Sigmoid colon (tissue), 7 donors: ENCODE data around the gene HAX1. TPM values are rescaled to one million over a fixed set of nuclear protein-coding genes. Genes with fewer than 3 reads are reported as not detected.

Experiments
- DNase-seq: peaks from one replicate; pipeline ENCODE4 v3.0.0-alpha.2; 2019
- H3K27ac ChIP-seq, 4 donors: fragments of 200-600 bp; sonication (generic); one replicate each; pipeline ENCODE4 v1.5.1; 2016 to 2019; ENCODE audit warnings: mild to moderate bottlenecking in 1 of 4
- H3K27me3 ChIP-seq, 3 donors: fragments of 200-600 bp; sonication (generic); one replicate each; pipeline ENCODE4 v1.5.1; 2019; ENCODE audit warnings: mild to moderate bottlenecking in 1 of 3
- H3K36me3 ChIP-seq, 4 donors: fragments of 200-600 bp; sonication (generic); one replicate each; pipeline ENCODE4 v1.5.1; 2016 to 2019
- H3K4me1 ChIP-seq, 4 donors: fragments of 200-600 bp; sonication (generic); one replicate each; pipeline ENCODE4 v1.5.1; 2017 to 2019
- H3K4me3 ChIP-seq, 4 donors: fragments of 200-600 bp; sonication (generic); one replicate each; pipeline ENCODE4 v1.5.1; 2017 to 2019; ENCODE audit warnings: mild to moderate bottlenecking in 2 of 4, moderate library complexity in 1 of 4
- H3K9me3 ChIP-seq, 4 donors: fragments of 200-600 bp in 3 of 4; sonication (generic) in 3 of 4; one replicate each; pipeline versions ENCODE4 v1.5.1 to v1.6.1; 2013 to 2019
- EP300 ChIP-seq, 4 donors: sonication (generic); formaldehyde crosslinking; IDR thresholded peaks; one replicate each; pipeline ENCODE4 v1.6.1; 2017; ENCODE audit warnings: antibody characterized with exemption in 4 of 4
- POLR2A ChIP-seq, 2 donors: fragments of 450-650 bp; IDR thresholded peaks; one replicate each; pipeline ENCODE4 v1.6.1; 2016; ENCODE audit warnings: antibody characterized with exemption in 2 of 2, mild to moderate bottlenecking in 2 of 2, moderate library complexity in 2 of 2
- POLR2AphosphoS5 ChIP-seq, 4 donors: sonication (generic); formaldehyde crosslinking; IDR thresholded peaks; one replicate each; pipeline ENCODE4 v1.6.1; 2017; ENCODE audit warnings: antibody characterized with exemption in 4 of 4
- WGBS, 2 donors: extraction: QIAGEN DNeasy Blood & Tissue Kit; methylation state at CpG; one replicate each; pipeline ENCODE4 v1.1.7; 2013; 5-methylcytosine and 5-hydroxymethylcytosine counted together
- intact Hi-C: fragments of 100-400 bp; cut with DNase I; formaldehyde crosslinking; loops from one replicate; pipeline ENCODE4 v1.15.1; 2023
- polyA plus RNA-seq, 3 donors: library from polyadenylated mRNA; stranded (reverse); fragments of 200-250 nt; gene quantifications; one replicate each; pipeline ENCODE4 v1.2.3, GENCODE V29; 2013
- total RNA-seq, 4 donors: library from RNA; depleted of rRNA; stranded (reverse); fragments of >200 nt; gene quantifications; one replicate each; pipeline ENCODE4 v1.1.0, GENCODE V29; 2016
- TF ChIP-seq, protein P1 (sequence below), 4 experiments: fragments of 450-650 bp in 3 of 4; fragments of 200-600 bp in 1 of 4; IDR thresholded peaks; one replicate each; pipeline ENCODE4 v1.5.1; 2016 to 2019; ENCODE audit warnings: antibody characterized with exemption in 4 of 4, mild to moderate bottlenecking in 3 of 4, moderate library complexity in 2 of 4
- donor health status: healthy with polysubstance abuse.
- donor health status: Bipolar disorder and iron deficiency.
- donor health status: healthy.

The HAX1 gene
- total and polyA plus RNA-seq, 7 donors: 76.3 to 171 (median 105) TPM

DNA sequence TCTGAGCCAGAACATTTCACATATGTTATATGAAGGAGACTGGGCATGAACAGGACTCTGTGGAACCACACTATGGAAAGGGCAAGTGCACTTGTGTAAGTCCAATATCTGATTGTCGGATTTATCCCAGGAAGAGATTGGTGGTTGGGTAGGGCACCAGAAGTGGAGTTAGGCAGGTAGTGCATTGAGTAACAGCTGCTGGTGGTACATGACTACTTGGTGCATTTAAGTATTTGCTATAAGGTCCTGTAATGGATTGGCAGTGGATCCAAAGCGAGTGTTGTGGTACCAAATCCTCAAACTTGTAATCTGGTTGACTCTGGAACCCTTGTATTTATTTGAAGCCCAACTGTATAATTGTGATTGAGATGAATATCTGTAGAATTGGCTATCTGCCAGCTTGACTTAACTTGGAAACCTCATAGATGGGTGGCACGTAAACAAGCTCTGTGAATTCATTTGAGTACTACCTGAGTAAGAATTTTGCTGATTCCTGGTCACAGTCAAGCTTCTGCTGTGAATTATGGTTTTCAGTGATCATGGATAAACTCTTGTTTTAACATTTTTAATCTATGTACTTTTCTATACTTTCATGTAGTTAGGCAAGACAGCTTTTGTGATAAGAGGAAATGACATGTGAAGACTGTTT, 30.6 kb upstream of the HAX1 start:
- TF ChIP-seq EP300 (IDR thresholded peaks at IDR 0.05) (no peak), POLR2A (IDR thresholded peaks at IDR 0.05) (no peak), POLR2AphosphoS5 (IDR thresholded peaks at IDR 0.05) (no peak)
- TF ChIP-seq, protein P1, sequence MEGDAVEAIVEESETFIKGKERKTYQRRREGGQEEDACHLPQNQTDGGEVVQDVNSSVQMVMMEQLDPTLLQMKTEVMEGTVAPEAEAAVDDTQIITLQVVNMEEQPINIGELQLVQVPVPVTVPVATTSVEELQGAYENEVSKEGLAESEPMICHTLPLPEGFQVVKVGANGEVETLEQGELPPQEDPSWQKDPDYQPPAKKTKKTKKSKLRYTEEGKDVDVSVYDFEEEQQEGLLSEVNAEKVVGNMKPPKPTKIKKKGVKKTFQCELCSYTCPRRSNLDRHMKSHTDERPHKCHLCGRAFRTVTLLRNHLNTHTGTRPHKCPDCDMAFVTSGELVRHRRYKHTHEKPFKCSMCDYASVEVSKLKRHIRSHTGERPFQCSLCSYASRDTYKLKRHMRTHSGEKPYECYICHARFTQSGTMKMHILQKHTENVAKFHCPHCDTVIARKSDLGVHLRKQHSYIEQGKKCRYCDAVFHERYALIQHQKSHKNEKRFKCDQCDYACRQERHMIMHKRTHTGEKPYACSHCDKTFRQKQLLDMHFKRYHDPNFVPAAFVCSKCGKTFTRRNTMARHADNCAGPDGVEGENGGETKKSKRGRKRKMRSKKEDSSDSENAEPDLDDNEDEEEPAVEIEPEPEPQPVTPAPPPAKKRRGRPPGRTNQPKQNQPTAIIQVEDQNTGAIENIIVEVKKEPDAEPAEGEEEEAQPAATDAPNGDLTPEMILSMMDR (IDR thresholded peaks at IDR 0.05): no peak
- Histone ChIP-seq H3K27me3 (no peaks in the 10 kb centered on the region), H3K36me3 (peaks cover 49 to 90% (median 67%) of the 10 kb centered on the region in 4 donors), H3K4me1 (no peaks in the 10 kb centered on the region), H3K27ac (no peak overlapping the region), H3K4me3 (no peak overlapping the region), H3K9me3 (no peaks in the 10 kb centered on the region)
- 94% methylated on average over 3 of the region's 3 CpGs for WGBS, 2 donors
- DNase-seq: no peak
- intact Hi-C loops: no loop called here

- H3K9me3 ChIP-seq: no peaks in the 10 kb centered on the region
- intact Hi-C loops: no loop called here
- H3K27ac ChIP-seq: no peak overlapping the region
- no peak overlapping the region for H3K4me3 ChIP-seq
- TF ChIP-seq POLR2AphosphoS5 (IDR thresholded peaks at IDR 0.05) (no peak), EP300 (IDR thresholded peaks at IDR 0.05) (no peak), POLR2A (IDR thresholded peaks at IDR 0.05) (no peak)
- TF ChIP-seq, protein P1 (IDR thresholded peaks at IDR 0.05): no peak
- DNase-seq: no peak
- peaks cover 83 to 100% (median 97%) of the 10 kb centered on the region in 4 donors for H3K36me3 ChIP-seq
- H3K27me3 ChIP-seq: no peaks in the 10 kb centered on the region
- WGBS, 2 donors: 92 to 97% methylated on average over 7 of the region's 7 CpGs
- no peaks in the 10 kb centered on the region for H3K4me1 ChIP-seq
These were observed 18.8 kb upstream of the HAX1 start for GRCh38 chr1:154253671-154254070.

GRCh38 chr1:154256686-154257085, 15.7 kb upstream of the HAX1 start:
- Histone ChIP-seq H3K27me3 (no peaks in the 10 kb centered on the region), H3K4me3 (no peak overlapping the region), H3K27ac (no peak overlapping the region), H3K4me1 (no peaks in the 10 kb centered on the region), H3K9me3 (no peaks in the 10 kb centered on the region), H3K36me3 (peaks cover 92 to 100% (median 98%) of the 10 kb centered on the region in 4 donors)
- no peak for DNase-seq
- intact Hi-C loops: no loop called here
- TF ChIP-seq, protein P1 (IDR thresholded peaks at IDR 0.05): no peak
- TF ChIP-seq POLR2AphosphoS5 (IDR thresholded peaks at IDR 0.05): no peak
- TF ChIP-seq EP300 (IDR thresholded peaks at IDR 0.05): no peak
- no peak for TF ChIP-seq POLR2A (IDR thresholded peaks at IDR 0.05)

DNA sequence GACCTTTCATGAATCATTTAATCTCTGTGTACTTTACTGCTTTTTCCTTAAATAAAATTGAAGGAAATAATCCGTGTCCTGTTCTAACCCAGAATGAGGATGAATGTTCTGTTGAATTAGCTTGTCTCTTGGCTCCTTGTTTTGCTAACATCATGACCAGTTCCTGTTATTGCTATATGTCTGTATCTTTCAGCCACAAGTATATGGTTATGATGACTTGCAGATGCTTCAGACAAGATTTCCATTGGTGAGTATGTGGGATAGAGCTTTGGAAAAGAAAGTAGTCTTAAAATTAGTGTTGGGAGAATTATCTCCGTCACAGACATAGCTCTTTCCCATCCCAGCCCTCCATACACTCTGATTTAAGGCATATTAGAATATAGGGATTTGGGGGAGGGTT, 13.6 kb upstream of the HAX1 start:
- intact Hi-C loops: no loop called here
- 95 to 97% methylated on average over 2 of the region's 2 CpGs for WGBS, 2 donors
- TF ChIP-seq EP300 (IDR thresholded peaks at IDR 0.05) (no peak), POLR2A (IDR thresholded peaks at IDR 0.05) (no peak), POLR2AphosphoS5 (IDR thresholded peaks at IDR 0.05) (no peak)
- TF ChIP-seq, protein P1 (IDR thresholded peaks at IDR 0.05): no peak

DNA sequence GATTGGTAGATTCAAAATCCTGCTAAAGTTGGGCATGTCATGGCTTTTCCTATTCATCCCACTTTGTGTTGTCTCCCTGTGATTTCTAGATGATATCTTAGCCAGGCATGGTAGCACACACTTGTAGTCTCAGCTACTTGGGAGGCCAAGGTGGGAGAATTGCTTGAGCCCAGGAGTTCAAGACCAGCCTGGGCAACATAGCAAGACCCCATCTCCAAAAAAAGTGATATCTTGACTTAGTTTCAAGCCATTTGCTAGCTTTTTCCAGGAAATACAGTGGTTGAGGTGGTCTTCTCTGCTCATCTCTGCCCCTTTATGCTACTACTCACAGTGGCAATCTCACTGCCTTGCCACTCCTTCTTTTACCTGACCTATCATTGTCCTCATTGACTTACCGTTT, 12.3 kb upstream of the HAX1 start:
- no peaks in the 10 kb centered on the region for H3K27me3 ChIP-seq
- H3K9me3 ChIP-seq: no peaks in the 10 kb centered on the region
- peaks cover 74 to 100% (median 83%) of the 10 kb centered on the region in 4 donors for H3K36me3 ChIP-seq
- intact Hi-C loops: no loop called here
- no peak overlapping the region for H3K27ac ChIP-seq
- no peak for DNase-seq
- TF ChIP-seq POLR2AphosphoS5 (IDR thresholded peaks at IDR 0.05) (no peak), EP300 (IDR thresholded peaks at IDR 0.05) (no peak), POLR2A (IDR thresholded peaks at IDR 0.05) (no peak)
- TF ChIP-seq, protein P1 (IDR thresholded peaks at IDR 0.05): no peak
- no peaks in the 10 kb centered on the region for H3K4me1 ChIP-seq
- 77 to 87% methylated on average over 1 of the region's 1 CpG for WGBS, 2 donors
- no peak overlapping the region for H3K4me3 ChIP-seq

More for the DNA sequence above, 13.6 kb upstream of the HAX1 start:
- peaks cover 83 to 100% (median 95%) of the 10 kb centered on the region in 4 donors for H3K36me3 ChIP-seq
- no peak overlapping the region for H3K4me3 ChIP-seq
- no peaks in the 10 kb centered on the region for H3K4me1 ChIP-seq
- DNase-seq: no peak
- H3K9me3 ChIP-seq: no peaks in the 10 kb centered on the region
- H3K27me3 ChIP-seq: no peaks in the 10 kb centered on the region
- H3K27ac ChIP-seq: no peak overlapping the region
